HG02884 (cell line): ENCODE results near the gene TADA1.
A peak's percentile ranks its signal among the peaks of the same experiment; 100 is the strongest.
"Not testable (repeated sequence)": the region's sequence is repeated elsewhere in the genome, so short reads cannot be mapped to it uniquely, and the experiment has no call there.

Experiments
- ATAC-seq: cut with Tn5 transposase; IDR thresholded peaks from one replicate; pipeline ENCODE4 v1.9.1; 2021; ENCODE audit warnings: mild to moderate bottlenecking, moderate library complexity; ENCODE audit not compliant: unreplicated experiment

TADA1 gene

DNA sequence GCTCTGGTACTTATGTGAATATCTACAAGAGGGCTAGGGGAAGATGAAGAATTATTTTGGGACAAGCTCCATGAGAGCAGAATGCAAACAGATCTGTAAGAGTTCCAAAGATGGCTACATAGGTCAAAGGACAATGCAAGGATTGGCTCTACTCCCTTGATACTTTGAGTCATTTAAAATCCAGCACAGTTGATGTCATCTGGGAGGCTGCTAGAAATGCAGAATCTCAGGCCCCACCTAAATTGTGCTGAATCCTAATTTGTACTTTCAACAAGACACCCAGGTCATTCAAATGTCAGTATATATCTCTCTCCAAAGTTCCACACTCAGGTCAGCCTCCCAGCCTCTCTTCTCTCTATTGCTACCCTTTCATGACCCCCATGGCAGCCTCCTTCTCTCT, 23.7 kb upstream of the TADA1 start:
- no peak for ATAC-seq

- ATAC-seq, result no peak
These were observed 19.7 kb upstream of the TADA1 start for GRCh38 chr1:166895766-166896165.

DNA sequence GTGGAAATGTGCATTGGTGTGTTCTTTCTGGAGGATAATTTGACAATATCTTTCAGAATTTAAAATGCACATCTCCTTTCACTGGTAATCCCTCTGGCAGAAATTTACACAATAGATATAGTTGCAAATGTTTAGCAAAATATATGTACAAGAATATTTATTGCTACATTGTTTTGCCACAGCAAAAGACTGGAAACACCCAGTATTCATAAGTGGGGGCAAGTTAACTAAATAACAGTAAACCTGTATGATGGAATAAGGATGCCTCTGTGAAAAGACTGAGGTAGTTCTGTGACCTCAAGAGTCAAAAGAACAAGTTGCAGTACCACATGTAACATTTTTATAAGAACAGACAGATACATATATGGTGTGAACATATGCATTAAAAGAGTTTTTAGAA, 13.7 kb upstream of the TADA1 start:
- ATAC-seq, result no peak

DNA sequence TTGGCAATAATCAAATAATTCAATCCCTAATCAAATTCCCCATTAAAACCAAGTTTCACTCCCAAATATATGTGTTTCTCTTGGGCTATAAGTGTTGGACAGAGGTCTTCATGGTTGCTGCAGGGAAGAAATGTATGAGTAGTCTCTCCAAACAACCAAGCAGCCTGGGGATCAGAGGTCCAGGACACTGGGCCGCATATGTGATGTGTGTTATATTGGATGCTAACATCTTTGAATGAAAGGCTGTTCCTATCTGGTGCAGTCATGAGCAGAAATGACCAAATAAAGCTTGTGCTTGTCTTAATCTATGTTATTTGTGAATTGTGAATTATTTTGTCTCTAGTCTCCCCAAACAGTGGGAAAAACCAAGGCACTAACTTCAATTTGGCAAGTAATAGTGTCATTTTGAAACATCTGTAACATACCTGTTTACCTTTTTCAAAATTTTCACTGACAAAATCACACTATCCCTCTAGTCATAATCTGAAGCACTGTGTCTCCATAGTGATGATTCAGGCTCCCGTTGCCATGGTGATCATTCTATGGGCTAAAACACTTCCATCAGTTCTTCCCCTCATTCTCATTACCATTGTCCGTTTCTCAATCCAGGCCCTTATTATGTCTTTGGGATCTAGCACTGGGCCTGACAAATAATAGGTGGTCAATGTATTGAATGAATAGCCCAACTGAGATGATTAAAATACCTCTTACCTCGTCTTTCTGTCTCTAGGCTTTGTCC, 12.5 kb upstream of the TADA1 start:
- no peak for ATAC-seq

GRCh38 chr1:166884971-166885370, 8.9 kb upstream of the TADA1 start:
- no peak for ATAC-seq

GRCh38 chr1:166884040-166884642, 8.1 kb upstream of the TADA1 start:
- peak; percentile 54 for ATAC-seq

DNA sequence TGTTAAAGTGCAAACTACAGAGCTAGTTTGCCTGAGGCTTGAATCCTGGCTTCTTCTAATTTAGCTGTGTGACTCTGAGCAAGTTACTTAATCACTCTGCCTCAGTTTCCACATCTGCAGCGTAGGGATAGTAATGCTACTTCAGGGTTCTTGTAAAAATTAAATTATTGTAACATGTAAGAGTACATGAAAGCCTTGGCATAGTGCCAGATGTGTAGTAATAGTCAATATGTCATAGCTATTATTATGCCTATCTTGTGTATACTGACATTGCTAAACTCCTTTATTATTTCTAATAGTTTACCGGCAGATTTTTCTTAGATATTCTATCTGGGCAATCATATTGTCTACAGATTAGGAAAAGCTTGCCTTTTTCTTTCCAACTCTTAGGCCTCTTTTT, 6.8 kb upstream of the TADA1 start:
- ATAC-seq, result no peak

GRCh38 chr1:166878173-166878917, 2.3 kb upstream of the TADA1 start:
- not testable (repeated sequence) for ATAC-seq

- no peak for ATAC-seq
These were observed 425 bp upstream of the TADA1 start for GRCh38 chr1:166876540-166876838.

DNA sequence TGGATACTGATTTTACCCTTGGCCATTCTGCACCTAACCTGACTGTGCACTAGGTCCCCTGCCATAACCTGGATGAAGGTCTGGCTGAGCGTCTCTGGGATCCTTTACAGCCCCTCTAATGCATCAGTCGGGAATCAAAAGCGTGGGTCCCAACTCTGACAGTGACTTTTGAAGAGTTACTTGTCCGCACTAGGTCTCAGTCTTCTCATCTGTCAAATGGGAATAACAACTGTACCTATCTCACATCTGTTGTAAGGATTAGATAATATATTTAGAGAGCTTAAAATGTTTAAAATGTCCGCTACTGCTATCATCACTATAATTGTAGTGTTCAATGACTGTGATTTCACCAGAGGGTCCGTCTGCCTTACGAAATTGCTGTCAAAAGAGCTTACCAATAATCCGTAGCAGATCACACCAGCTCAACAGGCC, 746 bp downstream of the TADA1 start:
- ATAC-seq, result no peak

DNA sequence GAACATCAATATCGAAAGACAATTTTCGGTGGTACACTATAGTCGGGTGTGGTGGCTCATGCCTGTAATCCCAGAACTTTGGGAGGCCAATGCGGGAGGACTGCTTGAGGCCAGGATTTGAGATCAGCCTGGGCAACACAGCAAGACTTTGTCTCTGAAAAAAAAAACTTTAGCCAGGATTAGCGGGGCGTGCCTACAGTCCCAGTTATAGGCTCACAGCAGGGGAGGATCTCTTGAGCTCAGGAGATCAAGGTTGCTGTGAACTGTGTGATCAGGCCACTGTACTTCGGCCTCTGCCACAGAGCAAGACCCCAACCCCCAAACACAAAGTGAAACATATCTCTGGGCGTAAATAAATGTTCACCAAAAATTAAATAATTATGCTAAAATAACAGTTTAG, 1.6 kb downstream of the TADA1 start:
- no peak for ATAC-seq

DNA sequence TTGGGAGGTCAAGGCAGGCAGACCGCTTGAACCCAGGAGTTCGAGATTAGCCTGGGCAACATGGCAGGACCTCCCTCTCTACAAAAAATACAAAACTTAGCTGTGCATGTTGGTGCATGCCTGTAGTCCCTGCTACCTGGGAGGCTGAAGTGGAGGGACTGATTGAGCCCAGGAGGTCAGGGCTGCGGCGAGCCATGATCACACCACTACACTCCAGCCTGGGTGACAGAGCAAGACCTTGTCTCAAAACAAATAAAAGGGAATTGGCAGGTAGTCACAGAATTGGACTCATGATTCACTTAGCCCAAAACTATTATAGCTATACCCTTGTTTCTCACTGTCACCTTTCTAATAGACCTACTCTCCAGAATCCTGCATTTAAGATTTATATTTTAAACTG, 5.5 kb downstream of the TADA1 start:
- ATAC-seq, result no peak

DNA sequence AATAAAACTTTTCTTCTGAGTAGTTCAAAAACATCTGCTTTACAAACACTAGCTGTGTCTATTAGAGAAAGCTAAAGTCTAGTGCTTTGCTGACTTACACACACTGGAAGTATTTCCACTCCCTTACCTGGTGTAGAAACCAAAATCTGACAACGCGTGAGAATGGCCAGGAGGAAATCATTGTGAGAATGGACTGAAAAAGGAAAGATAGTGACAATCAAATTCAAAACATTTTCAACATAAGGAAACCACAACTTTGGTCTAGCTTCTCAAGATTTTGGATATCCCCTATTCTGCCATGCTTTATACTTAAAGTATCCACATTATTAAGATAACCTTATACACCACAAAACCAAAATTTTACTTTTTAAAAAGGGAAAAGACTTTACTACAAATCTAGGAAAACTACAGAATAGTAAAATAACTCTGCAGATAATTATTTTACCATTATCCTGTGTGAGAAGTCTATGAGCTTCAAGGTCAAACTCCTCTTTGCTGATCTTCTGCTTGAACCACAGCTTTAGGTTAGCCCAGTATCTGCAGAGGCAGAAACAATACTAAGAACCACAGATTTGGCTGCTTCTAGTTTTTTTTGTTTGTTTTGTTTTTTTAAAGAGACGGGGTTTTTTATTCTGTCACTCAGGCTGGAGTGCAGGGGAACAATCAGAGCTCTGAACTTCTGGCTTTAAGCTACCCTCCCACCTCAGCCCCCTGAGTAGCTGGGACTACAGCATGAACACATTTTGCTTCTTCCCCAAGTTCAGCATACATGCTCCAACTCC, 6.6 kb downstream of the TADA1 start:
- ATAC-seq, result no peak

GRCh38 chr1:166868639-166869038, 7.4 kb downstream of the TADA1 start:
- no peak for ATAC-seq

- ATAC-seq, result no peak
These were observed 10.1 kb downstream of the TADA1 start for GRCh38 chr1:166865926-166866325.

GRCh38 chr1:166859597-166859996, 16.5 kb downstream of the TADA1 start:
- ATAC-seq, result no peak

DNA sequence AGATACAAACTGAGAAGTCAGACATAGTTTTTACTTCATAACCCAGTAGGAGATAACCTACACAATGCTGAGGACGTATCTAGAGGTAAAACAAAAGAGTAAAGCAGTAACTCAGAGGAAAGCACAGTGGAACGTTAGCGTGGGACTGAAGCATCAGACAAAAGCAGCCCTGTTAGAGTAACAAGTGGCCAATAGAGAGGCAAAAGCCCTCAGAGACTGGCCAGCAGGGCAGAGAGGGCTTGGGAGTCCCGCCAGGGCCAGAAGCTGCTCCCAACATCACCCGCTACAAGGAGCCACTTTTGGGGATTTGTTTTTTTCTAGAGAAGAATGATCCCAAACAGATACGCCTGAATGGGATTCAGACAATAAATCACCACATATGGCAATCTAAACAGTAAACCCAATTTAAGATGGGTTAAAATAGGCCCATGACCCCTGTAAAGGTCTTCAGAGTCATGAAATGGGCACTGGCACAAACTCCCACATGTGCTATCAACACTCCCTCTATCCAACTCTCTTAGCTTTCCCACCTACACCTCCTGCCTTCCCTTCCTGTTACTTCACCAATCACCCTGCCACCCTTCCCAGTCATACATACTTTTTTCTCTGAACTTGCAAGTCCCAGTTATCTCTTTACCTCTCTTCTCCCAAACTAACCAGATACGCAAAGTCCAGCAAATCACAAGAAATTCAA, 17.2 kb downstream of the TADA1 start:
- no peak for ATAC-seq

GRCh38 chr1:166857995-166858394, 18.1 kb downstream of the TADA1 start:
- ATAC-seq, result no peak

GRCh38 chr1:166855558-166855957, 20.5 kb downstream of the TADA1 start:
- no peak for ATAC-seq

DNA sequence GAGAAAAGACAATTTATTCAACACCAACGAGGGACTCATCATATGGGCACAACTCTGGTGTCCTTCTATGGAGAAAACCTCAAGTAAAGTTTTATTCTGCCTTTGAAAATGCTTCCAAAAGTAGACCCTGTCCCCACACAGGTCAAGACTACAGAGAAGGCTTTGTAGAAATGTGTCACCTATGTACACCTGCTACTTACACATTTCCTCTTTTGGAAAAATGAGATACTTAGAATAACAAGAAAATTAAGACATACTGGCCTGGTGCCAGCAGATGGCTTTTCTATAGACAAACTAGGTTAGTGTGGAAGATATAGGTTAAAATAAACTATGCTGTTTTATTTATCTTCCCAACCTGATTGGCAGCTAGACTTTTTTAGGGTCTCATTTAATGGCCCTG, 23.1 kb downstream of the TADA1 start:
- ATAC-seq, result no peak

DNA sequence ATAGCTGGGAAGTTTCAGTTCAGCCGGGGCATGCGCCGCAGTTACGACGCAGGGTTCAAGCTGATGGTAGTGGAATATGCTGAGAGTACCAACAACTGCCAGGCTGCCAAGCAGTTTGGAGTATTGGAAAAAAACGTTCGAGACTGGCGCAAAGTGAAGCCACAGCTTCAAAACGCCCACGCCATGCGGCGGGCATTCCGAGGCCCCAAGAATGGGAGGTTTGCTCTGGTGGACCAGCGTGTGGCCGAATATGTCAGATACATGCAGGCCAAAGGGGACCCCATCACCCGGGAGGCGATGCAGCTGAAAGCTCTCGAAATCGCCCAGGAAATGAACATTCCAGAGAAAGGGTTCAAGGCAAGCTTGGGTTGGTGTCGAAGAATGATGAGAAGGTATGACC, 26.9 kb downstream of the TADA1 start:
- no peak for ATAC-seq
